ACC112 (cell line): Measurements from ENCODE around the gene CEP41.

Experiments used
- H2AFZ ChIP-seq: fragments of 200-600 bp; sonication (generic); one replicate; pipeline ENCODE4 v1.6.0; 2017; ENCODE audit warnings: antibody characterized with exemption, low read length; ENCODE audit not compliant: unreplicated experiment
- H3K27ac ChIP-seq: fragments of 200-600 bp; sonication (generic); 2 replicates; pipeline ENCODE4 v1.5.1; 2014; ENCODE audit warnings: low read depth, mild to moderate bottlenecking, antibody characterized with exemption, low read length, moderate library complexity
- H3K27me3 ChIP-seq: fragments of 200-600 bp; sonication (generic); 2 replicates; pipeline ENCODE4 v1.6.1; 2014; ENCODE audit warnings: mild to moderate bottlenecking, antibody characterized with exemption, low read length, moderate library complexity, mixed read lengths; ENCODE audit not compliant: insufficient read depth
- H3K36me3 ChIP-seq: fragments of 200-600 bp; sonication (generic); 2 replicates; pipeline ENCODE4 v1.6.1; 2016; ENCODE audit warnings: mild to moderate bottlenecking, antibody characterized with exemption, low read length, moderate library complexity, mixed read lengths; ENCODE audit not compliant: insufficient read depth
- H3K4me1 ChIP-seq: fragments of 200-600 bp; sonication (generic); one replicate; pipeline ENCODE4 v1.6.1; 2016; ENCODE audit warnings: low read length, mixed read lengths; ENCODE audit not compliant: insufficient read depth, unreplicated experiment, control insufficient read depth
- H3K4me3 ChIP-seq: fragments of 200-600 bp; sonication (generic); 2 replicates; pipeline ENCODE4 v1.5.1; 2014; ENCODE audit warnings: mild to moderate bottlenecking, low read depth, low read length
- H3K79me2 ChIP-seq: fragments of 200-600 bp; sonication (generic); one replicate; pipeline ENCODE4 v1.6.0; 2016; ENCODE audit warnings: low read length; ENCODE audit not compliant: control insufficient read depth, unreplicated experiment, insufficient read depth

Gene CEP41, protein sequence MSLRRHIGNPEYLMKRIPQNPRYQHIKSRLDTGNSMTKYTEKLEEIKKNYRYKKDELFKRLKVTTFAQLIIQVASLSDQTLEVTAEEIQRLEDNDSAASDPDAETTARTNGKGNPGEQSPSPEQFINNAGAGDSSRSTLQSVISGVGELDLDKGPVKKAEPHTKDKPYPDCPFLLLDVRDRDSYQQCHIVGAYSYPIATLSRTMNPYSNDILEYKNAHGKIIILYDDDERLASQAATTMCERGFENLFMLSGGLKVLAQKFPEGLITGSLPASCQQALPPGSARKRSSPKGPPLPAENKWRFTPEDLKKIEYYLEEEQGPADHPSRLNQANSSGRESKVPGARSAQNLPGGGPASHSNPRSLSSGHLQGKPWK

GRCh38 chr7:130440527-130441365, at the start of gene CEP41:
Gene CEP41, minus strand, starts transcription at chr7:130441016. Its CDS starts 50 bp downstream, at chr7:130440966.
- Histone ChIP-seq H3K79me2 (peaks cover 6% of the 10 kb centered on the region), H3K36me3 (no peaks in the 10 kb centered on the region), H3K27ac (peak within 1 kb of the TSS; percentile 76), H3K27me3 (no peaks in the 10 kb centered on the region), H2AFZ (peak within 1 kb of the TSS; percentile 99), H3K4me1 (peaks cover 8% of the 10 kb centered on the region), H3K4me3 (peak within 1 kb of the TSS; percentile 77)

GRCh38 chr7:130490311-130490791, 49.5 kb upstream of the CEP41 start:
- no peaks in the 10 kb centered on the region for H3K27me3 ChIP-seq
- no peak overlapping the region for H3K4me3 ChIP-seq
- H2AFZ ChIP-seq: no peak overlapping the region
- H3K27ac ChIP-seq: no peak overlapping the region
- peaks cover 3% of the 10 kb centered on the region for H3K79me2 ChIP-seq
- H3K36me3 ChIP-seq: no peaks in the 10 kb centered on the region
- H3K4me1 ChIP-seq: peaks cover 13% of the 10 kb centered on the region

GRCh38 chr7:130489140-130489983, 48.5 kb upstream of the CEP41 start:
- Histone ChIP-seq H3K36me3 (no peaks in the 10 kb centered on the region), H3K27me3 (no peaks in the 10 kb centered on the region), H3K4me1 (peaks cover 13% of the 10 kb centered on the region), H2AFZ (peak overlapping the region; percentile 42), H3K27ac (no peak overlapping the region), H3K4me3 (no peak overlapping the region), H3K79me2 (peaks cover under 1% of the 10 kb centered on the region)

GRCh38 chr7:130488392-130489139, 47.8 kb upstream of the CEP41 start:
- Histone ChIP-seq H3K36me3 (no peaks in the 10 kb centered on the region), H2AFZ (no peak overlapping the region), H3K4me1 (peaks cover 13% of the 10 kb centered on the region), H3K4me3 (no peak overlapping the region), H3K27ac (no peak overlapping the region), H3K79me2 (no peaks in the 10 kb centered on the region), H3K27me3 (no peaks in the 10 kb centered on the region)

DNA sequence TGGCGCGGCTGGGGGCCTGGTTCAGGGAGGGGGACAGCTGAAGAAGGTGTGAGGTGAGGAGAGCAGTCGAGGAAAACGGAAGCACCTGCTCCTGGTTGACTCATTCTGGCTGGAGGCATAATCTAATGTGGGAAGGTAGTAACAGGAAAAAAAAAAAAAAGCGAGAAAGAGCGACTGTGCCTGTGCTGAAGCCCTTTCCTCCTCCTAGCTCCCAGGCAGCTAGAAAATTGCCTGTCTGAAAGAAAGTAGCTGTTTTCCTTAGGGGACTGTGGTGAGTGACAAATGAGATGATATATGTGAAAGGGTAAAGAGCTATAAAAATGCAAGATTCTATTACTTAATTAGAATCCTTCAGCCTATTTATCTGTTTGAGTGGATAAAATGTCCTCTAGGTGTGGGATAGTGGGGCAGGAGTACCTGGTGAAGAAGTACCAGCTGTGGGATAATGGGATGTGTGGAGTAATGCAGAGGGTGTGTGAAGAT, 46.2 kb upstream of the CEP41 start:
- Histone ChIP-seq H2AFZ (no peak overlapping the region), H3K36me3 (no peaks in the 10 kb centered on the region), H3K27me3 (no peaks in the 10 kb centered on the region), H3K4me1 (peaks cover 16% of the 10 kb centered on the region), H3K79me2 (no peaks in the 10 kb centered on the region), H3K4me3 (no peak overlapping the region), H3K27ac (no peak overlapping the region)

- no peaks in the 10 kb centered on the region for H3K36me3 ChIP-seq
- H3K79me2 ChIP-seq: no peaks in the 10 kb centered on the region
- H3K4me3 ChIP-seq: peak overlapping the region; percentile 36; the same call in 1 of the 2 replicates
- no peaks in the 10 kb centered on the region for H3K27me3 ChIP-seq
- H3K27ac ChIP-seq: no peak overlapping the region
- no peak overlapping the region for H2AFZ ChIP-seq
- peaks cover 16% of the 10 kb centered on the region for H3K4me1 ChIP-seq
These were observed 45.5 kb upstream of the CEP41 start for GRCh38 chr7:130486114-130486953.

- H2AFZ ChIP-seq: no peak overlapping the region
- no peak overlapping the region for H3K27ac ChIP-seq
- H3K4me3 ChIP-seq: no peak overlapping the region
- H3K27me3 ChIP-seq: no peaks in the 10 kb centered on the region
- no peaks in the 10 kb centered on the region for H3K36me3 ChIP-seq
- no peaks in the 10 kb centered on the region for H3K79me2 ChIP-seq
- peaks cover 16% of the 10 kb centered on the region for H3K4me1 ChIP-seq
These were observed 44.9 kb upstream of the CEP41 start for GRCh38 chr7:130485734-130486113.

- H3K36me3 ChIP-seq: no peaks in the 10 kb centered on the region
- peaks cover 3% of the 10 kb centered on the region for H3K4me1 ChIP-seq
- no peak overlapping the region for H3K27ac ChIP-seq
- no peaks in the 10 kb centered on the region for H3K79me2 ChIP-seq
- no peak overlapping the region for H3K4me3 ChIP-seq
- H2AFZ ChIP-seq: no peak overlapping the region
- no peaks in the 10 kb centered on the region for H3K27me3 ChIP-seq
These were observed 42.2 kb upstream of the CEP41 start for GRCh38 chr7:130483031-130483430.

DNA sequence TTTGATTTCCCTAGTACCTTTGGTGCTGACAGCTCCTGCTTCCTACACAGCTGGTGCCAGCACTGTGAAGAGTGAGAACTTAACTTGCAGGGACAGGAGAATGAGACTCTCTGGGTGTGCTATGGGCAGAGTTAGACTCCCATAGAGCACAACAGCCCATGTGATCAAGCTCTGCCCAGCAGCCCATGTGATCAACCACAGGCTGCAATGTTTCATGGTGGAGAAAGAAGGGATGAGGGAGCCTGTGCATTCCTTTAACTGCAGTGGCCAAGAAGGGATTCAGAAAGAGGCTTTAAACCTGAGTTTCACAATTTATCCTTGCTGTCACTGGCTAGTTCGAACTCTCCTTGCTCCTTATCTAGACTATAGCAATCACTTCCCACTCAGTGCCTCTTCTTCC, 41.1 kb upstream of the CEP41 start:
- H3K27me3 ChIP-seq: no peaks in the 10 kb centered on the region
- no peaks in the 10 kb centered on the region for H3K79me2 ChIP-seq
- H3K4me1 ChIP-seq: peaks cover 3% of the 10 kb centered on the region
- H2AFZ ChIP-seq: no peak overlapping the region
- H3K4me3 ChIP-seq: no peak overlapping the region
- H3K27ac ChIP-seq: no peak overlapping the region
- no peaks in the 10 kb centered on the region for H3K36me3 ChIP-seq
